Mesenchymal stem cell (in vitro differentiated cells and primary cell): Measurements from ENCODE around the gene FAM3A.
A peak's percentile ranks its signal among the peaks of the same experiment; 100 is the strongest.

Experiments
- DNase-seq: peaks from one replicate; pipeline ENCODE4 v3.0.0-alpha.2; 2013
- H2AFZ ChIP-seq: one replicate; pipeline ENCODE4 v1.6.1; 2013; ENCODE audit warnings: low read depth, mild to moderate bottlenecking, control low read depth, inconsistent platforms, low read length, moderate library complexity
- H2AK5ac ChIP-seq: 2 replicates; pipeline ENCODE4 v1.6.1; 2013; ENCODE audit warnings: low read length, moderate library complexity, mild to moderate bottlenecking, inconsistent platforms; ENCODE audit not compliant: severe bottlenecking
- H2BK120ac ChIP-seq: one replicate; pipeline ENCODE4 v1.6.1; 2013; ENCODE audit warnings: low read depth, mild to moderate bottlenecking, inconsistent platforms, low read length, moderate library complexity
- H2BK12ac ChIP-seq, 2 experiments: one replicate each; pipeline ENCODE4 v1.6.1; 2013; ENCODE audit warnings: inconsistent platforms in 2 of 2, low read length in 2 of 2, mild to moderate bottlenecking in 2 of 2, moderate library complexity in 2 of 2, control low read depth in 1 of 2
- H2BK15ac ChIP-seq: one replicate; pipeline ENCODE4 v1.6.1; 2013; ENCODE audit warnings: mild to moderate bottlenecking, low read depth, inconsistent platforms; ENCODE audit not compliant: poor library complexity, severe bottlenecking
- H2BK5ac ChIP-seq: 2 replicates; pipeline ENCODE4 v1.6.1; 2013; ENCODE audit warnings: low read depth, mild to moderate bottlenecking, low read length, control low read depth, inconsistent platforms; ENCODE audit not compliant: poor library complexity, severe bottlenecking
- H3K14ac ChIP-seq, 2 experiments: one replicate each; pipeline ENCODE4 v1.6.1; 2013; ENCODE audit warnings: inconsistent platforms in 2 of 2, low read length in 2 of 2, control low read depth in 1 of 2, mild to moderate bottlenecking in 1 of 2, moderate library complexity in 1 of 2
- H3K18ac ChIP-seq, 2 experiments: one replicate each; pipeline ENCODE4 v1.6.1; 2013; ENCODE audit warnings: inconsistent platforms in 2 of 2, low read length in 2 of 2, control low read depth in 1 of 2, low read depth in 1 of 2, mild to moderate bottlenecking in 1 of 2
- H3K23ac ChIP-seq, 2 experiments: one replicate each; pipeline ENCODE4 v1.6.1; 2013; ENCODE audit warnings: inconsistent platforms in 2 of 2, low read length in 2 of 2, mild to moderate bottlenecking in 2 of 2, moderate library complexity in 2 of 2, control low read depth in 1 of 2
- H3K27ac ChIP-seq: 2 replicates; pipeline ENCODE4 v1.5.1; 2013; ENCODE audit warnings: mild to moderate bottlenecking, moderate library complexity, low read length, control low read depth, inconsistent platforms; ENCODE audit not compliant: poor library complexity, severe bottlenecking
- H3K27me3 ChIP-seq, 2 experiments: 2 replicates each; pipeline versions ENCODE4 v1.6.1 to v1.7.0; 2013; ENCODE audit warnings: low read length in 2 of 2, mild to moderate bottlenecking in 2 of 2, moderate library complexity in 2 of 2, control low read depth in 1 of 2, inconsistent platforms in 1 of 2; ENCODE audit not compliant: control insufficient read depth in 1 of 2, insufficient read depth in 1 of 2
- H3K36me3 ChIP-seq, 2 experiments: 2 replicates each; pipeline versions ENCODE4 v1.6.1 to v1.7.0; 2013; ENCODE audit warnings: low read length in 2 of 2, control low read depth in 1 of 2, inconsistent platforms in 1 of 2, low read depth in 1 of 2, mild to moderate bottlenecking in 1 of 2; ENCODE audit not compliant: insufficient read depth in 2 of 2, control insufficient read depth in 1 of 2
- H3K4ac ChIP-seq, 2 experiments: one replicate each; pipeline ENCODE4 v1.6.1; 2013; ENCODE audit warnings: inconsistent platforms in 2 of 2, low read length in 2 of 2, mild to moderate bottlenecking in 2 of 2, moderate library complexity in 2 of 2, control low read depth in 1 of 2, low read depth in 1 of 2
- H3K4me1 ChIP-seq: 2 replicates; pipeline ENCODE4 v1.6.1; 2013; ENCODE audit warnings: low read depth, low read length, control low read depth; ENCODE audit not compliant: control insufficient read depth, insufficient read depth
- H3K4me2 ChIP-seq: 2 replicates; pipeline ENCODE4 v1.6.1; 2013; ENCODE audit warnings: low read length, mild to moderate bottlenecking, inconsistent platforms; ENCODE audit not compliant: poor library complexity, severe bottlenecking
- H3K4me3 ChIP-seq, 2 experiments: 2 replicates each; pipeline versions ENCODE4 v1.5.1 to v1.7.0; 2013; ENCODE audit warnings: low read length in 2 of 2, mild to moderate bottlenecking in 2 of 2, control low read depth in 1 of 2, low read depth in 1 of 2; ENCODE audit not compliant: insufficient read depth in 1 of 2
- H3K79me1 ChIP-seq: replicated peaks from 2 replicates; pipeline ENCODE4 v1.6.1; 2013; ENCODE audit warnings: mild to moderate bottlenecking, control low read depth, low read length, inconsistent platforms; ENCODE audit not compliant: poor library complexity, severe bottlenecking
- H3K9ac ChIP-seq: 2 replicates; pipeline ENCODE4 v1.7.0; 2013; ENCODE audit warnings: mild to moderate bottlenecking, low read length, moderate library complexity
- H3K9me3 ChIP-seq: 2 replicates; pipeline ENCODE4 v1.7.0; 2013; ENCODE audit warnings: mild to moderate bottlenecking, low read length; ENCODE audit not compliant: control insufficient read depth
- H4K8ac ChIP-seq: one replicate; pipeline ENCODE4 v1.6.1; 2013; ENCODE audit warnings: inconsistent platforms, mild to moderate bottlenecking, low read length, moderate library complexity
- H4K91ac ChIP-seq: one replicate; pipeline ENCODE4 v1.6.1; 2013; ENCODE audit warnings: mild to moderate bottlenecking, low read length, inconsistent platforms
- WGBS: methylation state at CpG from one replicate; pipeline ENCODE4 v1.1.7; 2013; ENCODE audit warnings: mixed read lengths; 5-methylcytosine and 5-hydroxymethylcytosine counted together

Gene FAM3A

GRCh38 chrX:154507673-154508383 is 8.2 kb downstream of the FAM3A start:
- H3K79me1 ChIP-seq = peaks cover 4% of the 10 kb centered on the region
- H3K27ac ChIP-seq = no peak overlapping the region
- no peak overlapping the region for H2BK120ac ChIP-seq
- no peak overlapping the region for H2AFZ ChIP-seq
- no peak overlapping the region for H3K18ac ChIP-seq
- no peak overlapping the region for H3K23ac ChIP-seq
- H3K4ac ChIP-seq = no peak overlapping the region
- H3K14ac ChIP-seq = no peak overlapping the region
- peaks cover 10% of the 10 kb centered on the region for H3K9me3 ChIP-seq
- H2AK5ac ChIP-seq = no peak overlapping the region
- peaks cover 10% of the 10 kb centered on the region for H3K4me1 ChIP-seq
- no peak overlapping the region for H4K8ac ChIP-seq
- WGBS = 92% methylated on average over 16 of the region's 24 CpGs
- H3K4me3 ChIP-seq = no peak overlapping the region
- no peak overlapping the region for H2BK12ac ChIP-seq
- DNase-seq = no peak
- no peak overlapping the region for H3K9ac ChIP-seq
- no peaks in the 10 kb centered on the region for H3K27me3 ChIP-seq
- no peak overlapping the region for H4K91ac ChIP-seq
- peaks cover 28 to 43% of the 10 kb centered on the region in 2 experiments for H3K36me3 ChIP-seq
- H3K4me2 ChIP-seq = no peak overlapping the region
- H2BK15ac ChIP-seq = no peak overlapping the region
- H2BK5ac ChIP-seq = no peak overlapping the region

- Histone ChIP-seq H2AK5ac (no peak overlapping the region), H2BK120ac (no peak overlapping the region), H2BK15ac (no peak overlapping the region), H4K8ac (peak overlapping the region; percentile 64), H3K36me3 (peaks cover 28 to 35% of the 10 kb centered on the region in 2 experiments), H3K9me3 (peaks cover 10% of the 10 kb centered on the region), H3K4ac (no peak overlapping the region), H2BK5ac (no peak overlapping the region), H3K79me1 (peaks cover 1% of the 10 kb centered on the region), H3K14ac (no peak overlapping the region), H3K27ac (no peak overlapping the region), H3K18ac (no peak overlapping the region), H3K4me1 (peaks cover 10% of the 10 kb centered on the region), H2AFZ (no peak overlapping the region), H3K4me2 (no peak overlapping the region), H3K4me3 (peak overlapping the region in 1 of 2 experiments; percentile 9), H2BK12ac (no peak overlapping the region), H3K23ac (peak overlapping the region in 1 of 2 experiments; percentile 78), H3K27me3 (peaks cover 0 to 4% of the 10 kb centered on the region in 2 experiments), H4K91ac (peak overlapping the region; percentile 50), H3K9ac (no peak overlapping the region)
- 93% methylated on average over 27 of the region's 37 CpGs for WGBS
- no peak for DNase-seq
Measured at GRCh38 chrX:154506483-154507332, 9.3 kb downstream of the FAM3A start.

GRCh38 chrX:154505734-154506133 is 10.3 kb downstream of the FAM3A start:
- no peak overlapping the region for H2AK5ac ChIP-seq
- 30% methylated on average over 6 of the region's 12 CpGs for WGBS
- no peak overlapping the region for H2BK15ac ChIP-seq
- H3K4me2 ChIP-seq = no peak overlapping the region
- H3K27ac ChIP-seq = no peak overlapping the region
- no peak overlapping the region for H2BK12ac ChIP-seq
- peak overlapping the region; percentile 27 for H3K9ac ChIP-seq
- no peak overlapping the region for H2BK120ac ChIP-seq
- peaks cover 0 to 4% of the 10 kb centered on the region in 2 experiments for H3K27me3 ChIP-seq
- peak; percentile 77 for DNase-seq
- H3K4ac ChIP-seq = no peak overlapping the region
- H3K4me3 ChIP-seq = no peak overlapping the region
- no peak overlapping the region for H3K14ac ChIP-seq
- no peak overlapping the region for H2BK5ac ChIP-seq
- H3K18ac ChIP-seq = peak overlapping the region; percentile 4 to 84
- H3K4me1 ChIP-seq = peaks cover 10% of the 10 kb centered on the region
- peaks cover 1% of the 10 kb centered on the region for H3K79me1 ChIP-seq
- no peak overlapping the region for H3K23ac ChIP-seq
- no peak overlapping the region for H4K91ac ChIP-seq
- H3K36me3 ChIP-seq = peaks cover 25 to 32% of the 10 kb centered on the region in 2 experiments
- peaks cover 10% of the 10 kb centered on the region for H3K9me3 ChIP-seq
- no peak overlapping the region for H2AFZ ChIP-seq
- no peak overlapping the region for H4K8ac ChIP-seq

- no peak overlapping the region for H4K91ac ChIP-seq
- no peak overlapping the region for H3K4me3 ChIP-seq
- H3K79me1 ChIP-seq = peaks cover 1% of the 10 kb centered on the region
- H3K9ac ChIP-seq = no peak overlapping the region
- H3K27me3 ChIP-seq = peaks cover 0 to 4% of the 10 kb centered on the region in 2 experiments
- no peak overlapping the region for H4K8ac ChIP-seq
- H2BK120ac ChIP-seq = no peak overlapping the region
- DNase-seq = no peak
- H3K14ac ChIP-seq = no peak overlapping the region
- no peak overlapping the region for H2BK5ac ChIP-seq
- 100% methylated on average over 2 of the region's 3 CpGs for WGBS
- H3K23ac ChIP-seq = no peak overlapping the region
- H2BK12ac ChIP-seq = no peak overlapping the region
- H3K4ac ChIP-seq = no peak overlapping the region
- no peaks in the 10 kb centered on the region for H3K9me3 ChIP-seq
- no peak overlapping the region for H2AK5ac ChIP-seq
- no peak overlapping the region for H2AFZ ChIP-seq
- peaks cover 10% of the 10 kb centered on the region for H3K4me1 ChIP-seq
- peaks cover 12 to 20% of the 10 kb centered on the region in 2 experiments for H3K36me3 ChIP-seq
- H3K4me2 ChIP-seq = no peak overlapping the region
- H3K27ac ChIP-seq = no peak overlapping the region
- H2BK15ac ChIP-seq = no peak overlapping the region
- no peak overlapping the region for H3K18ac ChIP-seq
Measured at GRCh38 chrX:154502989-154503388, 13.0 kb downstream of the FAM3A start.
